Renal cortex interstitium (tissue), 11 donors: Measurements from ENCODE around the gene NR1D2. TPM values are rescaled to one million over a fixed set of nuclear protein-coding genes. Genes with fewer than 3 reads are reported as not detected.
A peak's percentile ranks its signal among the peaks of the same experiment; 100 is the strongest.

Experiments
- DNase-seq, 11 donors: peaks; one replicate each; pipeline ENCODE4 v3.0.0-alpha.2; 2013; ENCODE audit warnings: low read depth in 9 of 11, low spot score in 4 of 11; ENCODE audit errors: extremely low read depth in 1 of 11
- polyA plus RNA-seq, 3 donors: library from polyadenylated mRNA; unstranded; fragments of 120-200 nt; gene quantifications; one replicate each; pipeline ENCODE4 v1.2.1, GENCODE V29; 2013; ENCODE audit not compliant: insufficient read length in 3 of 3

Gene NR1D2
- polyA plus RNA-seq, 3 donors, result 35.5 to 45.4 (median 40.8) TPM

- no peak for DNase-seq
These were observed 8.4 kb downstream of the NR1D2 start for GRCh38 chr3:23953523-23953922.

GRCh38 chr3:23954144-23954543 lies 9.1 kb downstream of the NR1D2 start:
- no peak for DNase-seq

- DNase-seq, result no peak
These were observed 11.6 kb downstream of the NR1D2 start for GRCh38 chr3:23956701-23957100.

GRCh38 chr3:23959135-23959900 lies 14.2 kb downstream of the NR1D2 start:
- DNase-seq, result no peak

- DNase-seq, result no peak
These were observed 15.6 kb downstream of the NR1D2 start for GRCh38 chr3:23960649-23961048.

GRCh38 chr3:23961066-23961465 lies 16.0 kb downstream of the NR1D2 start:
- DNase-seq, result no peak

GRCh38 chr3:23961913-23962312 lies 16.8 kb downstream of the NR1D2 start:
- no peak for DNase-seq

GRCh38 chr3:23964537-23965235 lies 19.6 kb downstream of the NR1D2 start:
- no peak for DNase-seq

- peak in 1 of 11 donors; percentile 33 for DNase-seq
These were observed 21.2 kb downstream of the NR1D2 start for GRCh38 chr3:23966328-23966727.

- no peak for DNase-seq
These were observed 23.5 kb downstream of the NR1D2 start for GRCh38 chr3:23968463-23969184.

- DNase-seq, result no peak
These were observed 24.3 kb downstream of the NR1D2 start for GRCh38 chr3:23969393-23969792.

- no peak for DNase-seq
These were observed 26.6 kb downstream of the NR1D2 start for GRCh38 chr3:23971684-23972083.

- DNase-seq, result no peak
These were observed 31.5 kb downstream of the NR1D2 start for GRCh38 chr3:23976555-23976954.

GRCh38 chr3:23979569-23979968 lies 34.5 kb downstream of the NR1D2 start:
- DNase-seq, result no peak

- no peak for DNase-seq
These were observed 36.0 kb downstream of the NR1D2 start for GRCh38 chr3:23981136-23981535.

GRCh38 chr3:23981955-23982354 lies 36.9 kb downstream of the NR1D2 start:
- DNase-seq, result no peak

GRCh38 chr3:23984934-23985333 lies 39.8 kb downstream of the NR1D2 start:
- DNase-seq, result no peak

GRCh38 chr3:23985747-23986544 lies 40.9 kb downstream of the NR1D2 start:
- DNase-seq, result no peak

GRCh38 chr3:23987356-23987755 lies 42.3 kb downstream of the NR1D2 start:
- DNase-seq, result no peak
